ENCODE measurements around the gene UROC1. TPM values are rescaled to one million over a fixed set of nuclear protein-coding genes. Genes with fewer than 3 reads are reported as not detected.

The UROC1 gene
- total RNA-seq, 1 experiment from 2014 or later: not detected

DNA sequence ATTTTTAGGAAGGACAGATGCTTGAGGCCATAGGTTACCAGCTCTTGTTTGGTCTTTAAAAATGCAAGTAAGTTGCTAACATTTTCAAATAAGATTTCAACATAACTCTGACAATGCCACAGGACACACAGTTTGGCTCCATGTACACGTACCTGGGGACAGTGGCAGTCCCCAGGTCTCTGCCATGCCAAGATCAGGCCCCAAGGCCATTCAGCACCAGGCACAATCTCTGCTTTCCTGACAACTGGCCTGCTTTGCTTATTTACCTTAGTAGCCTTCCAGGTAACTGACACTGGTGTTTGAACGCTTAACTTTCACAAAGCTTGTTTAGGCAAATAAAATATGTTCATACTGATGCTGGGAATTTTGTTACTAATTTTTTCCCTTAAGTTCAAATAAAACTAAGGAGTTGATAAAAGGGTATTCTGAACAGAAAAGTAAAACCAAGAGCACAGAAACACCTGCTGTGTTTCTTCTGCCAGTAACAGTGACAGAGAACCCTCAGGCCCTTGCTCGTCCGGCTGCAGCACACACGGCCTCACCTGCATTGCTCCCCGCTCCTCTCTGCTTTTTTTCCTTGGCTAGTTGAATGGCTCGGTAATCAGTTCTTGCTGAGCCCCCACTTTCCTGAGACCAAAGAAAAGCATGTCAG is 58.3 kb downstream of the UROC1 start:
- in situ Hi-C loops (cut with HindIII; ENCODE audit: low pct_unique_long_range_greater_than_20kb, low sequenced_read_pairs): no loop called here
- no peak for DNase-seq (ENCODE audit: low read depth)

DNA sequence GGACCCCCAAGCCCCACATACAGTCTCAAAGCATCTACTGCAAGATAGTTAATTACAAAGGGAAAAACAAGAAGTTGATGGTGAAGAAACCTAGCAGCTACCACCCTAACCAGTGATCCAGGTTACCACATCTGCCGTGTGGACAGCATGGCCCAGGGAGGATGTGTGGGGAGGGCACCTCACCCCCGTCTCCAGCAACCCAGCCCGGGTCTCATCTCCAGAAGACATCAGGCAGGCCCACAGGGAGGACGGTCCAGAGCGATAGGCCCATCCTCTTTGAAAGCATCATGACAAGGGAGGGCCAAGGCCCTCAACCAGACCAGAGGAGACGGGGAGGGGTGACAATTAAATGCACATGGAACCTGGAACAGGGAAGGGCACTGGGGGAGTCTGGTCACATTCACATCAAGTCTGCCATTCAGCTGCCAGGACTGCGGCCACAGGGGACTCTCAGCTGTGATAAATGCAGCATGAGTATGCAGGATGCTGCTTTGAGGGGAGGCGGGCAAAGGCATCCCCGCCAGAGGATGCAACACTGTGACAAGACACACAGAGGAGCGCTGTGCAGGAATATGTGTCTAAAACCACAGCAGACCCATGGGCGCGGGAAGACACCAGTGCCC is 60.7 kb downstream of the UROC1 start:
- in situ Hi-C loops (cut with HindIII; ENCODE audit: low pct_unique_long_range_greater_than_20kb, low sequenced_read_pairs): no loop called here
- DNase-seq (ENCODE audit: low read depth): no peak

DNA sequence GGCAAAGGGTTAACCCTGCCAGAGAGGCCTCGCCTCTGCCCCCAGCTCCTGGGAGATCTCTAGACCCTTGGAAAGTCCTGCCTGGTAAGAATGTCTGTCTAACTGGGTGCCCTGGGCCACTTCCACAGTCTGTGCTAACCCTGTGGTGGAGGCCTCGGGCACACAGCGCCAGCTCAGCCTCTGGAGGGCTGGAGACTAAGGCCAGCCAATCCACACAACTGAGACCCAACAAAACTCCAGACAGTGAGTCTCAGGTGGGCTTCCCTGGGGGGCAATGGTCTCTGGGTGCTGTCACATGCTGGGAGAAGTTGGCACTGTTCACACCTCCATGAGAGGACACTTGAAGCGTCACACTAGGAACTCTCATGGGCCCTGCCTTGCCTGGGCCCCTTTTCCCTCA is 61.4 kb downstream of the UROC1 start:
- in situ Hi-C loops (cut with HindIII; ENCODE audit: low pct_unique_long_range_greater_than_20kb, low sequenced_read_pairs): no loop called here
- DNase-seq (ENCODE audit: low read depth): no peak

DNA sequence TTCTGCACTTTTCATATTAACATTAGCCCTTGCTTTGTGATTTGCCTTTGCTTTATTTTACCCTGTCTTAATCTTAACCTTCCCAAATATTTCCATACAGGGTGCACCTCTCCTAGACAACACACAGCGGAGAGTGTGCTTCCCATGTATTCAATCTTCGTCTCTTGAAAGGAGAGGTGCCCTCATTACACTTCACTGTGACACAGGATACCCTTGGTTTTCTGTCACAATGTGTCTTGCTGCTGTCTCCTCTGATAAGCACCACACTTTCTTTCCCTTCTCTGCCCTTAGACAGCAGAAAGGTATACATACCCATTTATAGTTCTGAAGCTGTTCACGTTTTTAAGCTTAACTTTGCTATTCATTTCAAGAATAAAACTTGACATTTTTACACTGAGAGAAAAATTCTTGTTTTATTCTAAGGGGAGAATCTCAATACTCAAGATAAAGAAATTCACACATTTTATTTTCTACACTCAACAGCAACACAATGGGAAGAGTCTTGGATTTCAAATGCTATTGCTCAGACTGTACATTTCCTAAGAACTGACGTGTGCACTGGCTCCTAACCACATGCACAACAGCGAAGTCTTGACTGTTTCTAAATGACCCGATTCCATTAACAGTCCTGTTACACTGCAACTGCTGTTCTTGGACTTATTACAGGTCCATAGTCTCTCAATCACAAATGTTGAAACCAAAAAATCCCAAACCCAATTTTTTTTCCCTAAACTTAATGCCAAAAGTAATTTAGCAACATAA is 63.0 kb downstream of the UROC1 start:
- DNase-seq (ENCODE audit: low read depth): no peak
- in situ Hi-C loops (cut with HindIII; ENCODE audit: low pct_unique_long_range_greater_than_20kb, low sequenced_read_pairs): no loop called here

DNA sequence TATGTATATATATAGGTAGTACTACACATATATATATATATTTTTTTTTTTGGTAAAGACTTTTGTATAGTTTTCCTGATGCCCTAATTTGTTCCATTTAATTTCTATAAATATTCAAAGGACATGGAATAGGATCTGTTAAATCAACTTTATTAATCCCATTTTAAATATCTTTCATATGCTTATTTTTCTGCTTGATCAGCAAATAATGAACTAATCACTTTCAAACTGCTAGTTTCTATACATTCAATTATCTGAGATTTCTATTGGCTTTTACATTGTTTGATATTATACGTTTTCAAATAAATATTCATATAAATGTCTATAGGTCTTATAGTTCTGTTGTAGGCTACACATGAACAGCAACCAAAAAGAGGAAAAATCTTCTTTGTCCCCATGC is 63.5 kb downstream of the UROC1 start:
- in situ Hi-C loops (cut with HindIII; ENCODE audit: low pct_unique_long_range_greater_than_20kb, low sequenced_read_pairs): no loop called here
- DNase-seq (ENCODE audit: low read depth): no peak

DNA sequence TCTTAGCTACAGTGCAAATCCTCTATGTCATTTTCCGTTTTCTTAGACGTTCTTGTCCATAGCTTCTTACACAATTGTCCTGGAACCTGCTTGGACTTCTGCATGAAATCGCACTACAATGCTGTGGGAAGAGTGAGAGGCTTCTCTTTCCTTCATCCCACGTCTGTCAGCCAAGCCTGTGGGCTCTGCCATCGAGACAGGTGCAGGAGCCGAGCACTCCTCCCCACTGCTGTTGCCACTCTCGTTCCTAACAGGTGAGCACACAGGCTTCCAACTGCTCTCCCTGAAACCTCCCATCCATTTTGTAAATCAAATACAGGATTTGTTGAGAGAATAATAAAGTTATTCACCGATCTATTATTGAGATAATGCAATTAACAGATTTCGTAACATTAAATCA is 65.4 kb downstream of the UROC1 start:
- in situ Hi-C loops (cut with HindIII; ENCODE audit: low pct_unique_long_range_greater_than_20kb, low sequenced_read_pairs): no loop called here
- DNase-seq (ENCODE audit: low read depth): no peak

DNA sequence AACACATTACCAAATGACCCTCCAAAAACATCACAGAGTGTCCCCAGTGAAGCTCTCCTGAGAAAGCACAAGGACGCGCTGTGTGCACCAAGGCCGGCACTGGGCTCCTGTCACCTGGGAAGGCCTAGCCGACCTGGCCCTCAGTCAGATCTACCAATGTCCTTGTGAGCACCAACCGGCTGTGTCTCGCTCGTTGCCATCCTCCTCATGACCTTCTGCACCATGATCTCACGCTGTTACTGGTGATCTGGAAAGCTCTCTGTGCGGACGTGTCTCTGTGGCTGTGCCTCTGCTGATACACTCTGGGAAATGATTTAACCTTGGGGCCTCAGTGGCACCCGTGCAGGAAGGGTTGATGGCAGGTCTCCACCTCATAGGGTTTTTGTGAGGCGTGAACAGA is 66.1 kb downstream of the UROC1 start:
- in situ Hi-C loops (cut with HindIII; ENCODE audit: low pct_unique_long_range_greater_than_20kb, low sequenced_read_pairs): no loop called here
- DNase-seq (ENCODE audit: low read depth): no peak

DNA sequence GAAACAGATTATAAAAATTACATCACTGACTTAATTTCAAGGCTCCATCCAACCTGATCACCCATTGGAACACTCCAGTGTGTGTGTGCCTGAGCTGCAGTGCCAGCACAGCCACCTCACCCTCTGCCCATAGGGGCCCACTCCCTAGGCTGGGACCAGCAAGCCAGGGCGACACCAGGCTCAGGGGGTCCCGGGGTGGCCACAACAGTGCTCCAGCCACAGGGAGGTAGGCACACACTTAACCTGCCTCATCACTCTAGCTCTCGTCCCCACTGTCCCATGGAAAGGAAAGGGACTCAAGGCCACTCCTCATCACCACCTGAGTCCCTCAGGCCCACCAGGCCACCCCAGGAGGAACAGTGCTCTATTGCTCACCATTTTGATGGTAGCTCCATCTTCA is 66.8 kb downstream of the UROC1 start:
- in situ Hi-C loops (cut with HindIII; ENCODE audit: low pct_unique_long_range_greater_than_20kb, low sequenced_read_pairs): no loop called here

DNA sequence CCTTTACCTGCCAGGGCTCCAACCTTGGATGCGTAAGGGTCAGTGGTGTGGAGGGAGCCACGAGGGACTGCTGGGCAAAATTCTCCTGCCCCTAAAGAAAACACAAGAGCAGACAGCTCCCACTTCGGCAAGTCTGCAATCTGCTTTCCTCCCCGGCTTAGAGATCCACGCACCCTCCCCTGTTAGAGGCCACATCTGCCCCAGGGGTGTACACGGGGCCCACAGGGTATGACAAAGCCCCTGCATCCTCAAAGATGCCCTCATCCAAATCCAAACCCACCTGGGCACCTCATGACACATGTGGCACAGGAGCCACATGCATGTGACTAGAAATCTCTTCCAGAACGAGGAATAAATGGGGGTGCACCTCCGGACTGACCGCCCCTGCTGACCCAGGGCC is 67.4 kb downstream of the UROC1 start:
- in situ Hi-C loops (cut with HindIII; ENCODE audit: low pct_unique_long_range_greater_than_20kb, low sequenced_read_pairs): no loop called here
- DNase-seq (ENCODE audit: low read depth): no peak

More for the DNA sequence above, 66.8 kb downstream of the UROC1 start:
- DNase-seq (ENCODE audit: low read depth): no peak

DNA sequence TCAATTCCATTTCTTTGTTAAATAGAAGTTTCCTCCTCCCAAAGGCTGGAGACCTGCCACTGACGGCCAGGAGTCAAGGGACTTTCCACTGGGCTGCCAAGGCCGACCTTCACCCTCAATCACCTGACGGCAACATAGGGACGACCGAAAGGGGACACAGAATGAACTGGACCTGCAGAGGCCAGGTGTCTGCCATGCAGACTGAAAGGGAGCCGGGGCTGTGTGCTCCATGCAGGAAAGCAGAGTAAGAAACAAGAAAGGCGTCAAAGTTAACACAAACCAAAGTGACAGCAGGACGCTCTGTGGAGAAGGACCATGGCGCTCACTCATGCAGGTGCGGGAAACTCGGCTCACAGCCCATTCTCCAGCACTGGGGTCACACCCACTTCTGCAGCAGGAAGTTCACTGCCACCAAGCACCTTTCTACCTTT is 67.9 kb downstream of the UROC1 start:
- in situ Hi-C loops (cut with HindIII; ENCODE audit: low pct_unique_long_range_greater_than_20kb, low sequenced_read_pairs): no loop called here
- no peak for DNase-seq (ENCODE audit: low read depth)

DNA sequence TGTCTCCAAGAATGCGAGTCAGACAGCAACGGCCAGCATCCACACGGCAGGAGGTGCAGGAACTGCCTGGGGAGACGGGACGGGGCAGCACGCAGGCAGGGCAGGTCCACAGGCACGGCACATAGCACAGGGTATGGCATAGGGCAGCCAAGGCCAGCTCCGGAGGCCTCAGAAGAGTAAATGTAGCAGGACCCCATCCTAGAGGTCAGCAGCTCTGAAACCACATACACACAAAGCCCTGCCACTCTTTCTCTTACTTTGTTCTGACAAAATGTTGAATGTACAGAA is 68.7 kb downstream of the UROC1 start:
- in situ Hi-C loops (cut with HindIII; ENCODE audit: low pct_unique_long_range_greater_than_20kb, low sequenced_read_pairs): no loop called here

DNA sequence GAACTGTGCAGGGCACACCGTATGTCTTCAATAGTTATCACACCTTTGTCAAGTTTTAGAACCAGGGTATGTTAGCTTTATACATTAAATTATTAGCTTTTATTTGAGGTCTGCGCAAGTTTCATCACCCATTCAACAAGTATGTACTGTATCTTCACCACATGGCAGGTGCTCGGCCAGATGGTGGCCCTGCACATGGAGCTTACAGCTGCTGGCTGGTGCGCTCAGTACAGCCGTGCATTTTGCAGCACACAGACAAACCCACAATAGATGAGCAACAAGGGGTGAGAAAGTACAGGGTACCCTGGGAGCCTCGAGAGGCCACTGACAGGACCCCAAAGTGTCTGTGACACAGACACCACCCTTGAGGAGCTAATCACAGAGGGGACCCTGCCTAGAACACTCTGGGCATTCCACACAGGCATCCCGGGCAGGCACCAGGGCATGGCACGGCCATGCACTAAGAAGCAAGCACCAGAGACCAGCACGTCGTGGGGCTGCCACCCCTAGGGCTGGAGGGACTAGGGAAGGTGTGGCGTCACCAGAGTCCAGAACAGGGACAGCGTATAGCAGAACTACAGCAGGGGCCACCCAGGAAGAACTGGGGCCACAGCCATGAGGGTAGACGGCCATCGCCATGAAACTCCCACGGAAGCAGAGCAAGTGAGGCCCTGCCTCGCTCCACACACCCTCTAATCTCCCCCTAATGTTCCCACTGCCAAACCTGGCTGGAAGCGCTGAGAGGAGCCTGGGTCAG is 69.3 kb downstream of the UROC1 start:
- no peak for DNase-seq (ENCODE audit: low read depth)
- in situ Hi-C loops (cut with HindIII; ENCODE audit: low pct_unique_long_range_greater_than_20kb, low sequenced_read_pairs): no loop called here

More for the DNA sequence above, 68.7 kb downstream of the UROC1 start:
- DNase-seq (ENCODE audit: low read depth): no peak

DNA sequence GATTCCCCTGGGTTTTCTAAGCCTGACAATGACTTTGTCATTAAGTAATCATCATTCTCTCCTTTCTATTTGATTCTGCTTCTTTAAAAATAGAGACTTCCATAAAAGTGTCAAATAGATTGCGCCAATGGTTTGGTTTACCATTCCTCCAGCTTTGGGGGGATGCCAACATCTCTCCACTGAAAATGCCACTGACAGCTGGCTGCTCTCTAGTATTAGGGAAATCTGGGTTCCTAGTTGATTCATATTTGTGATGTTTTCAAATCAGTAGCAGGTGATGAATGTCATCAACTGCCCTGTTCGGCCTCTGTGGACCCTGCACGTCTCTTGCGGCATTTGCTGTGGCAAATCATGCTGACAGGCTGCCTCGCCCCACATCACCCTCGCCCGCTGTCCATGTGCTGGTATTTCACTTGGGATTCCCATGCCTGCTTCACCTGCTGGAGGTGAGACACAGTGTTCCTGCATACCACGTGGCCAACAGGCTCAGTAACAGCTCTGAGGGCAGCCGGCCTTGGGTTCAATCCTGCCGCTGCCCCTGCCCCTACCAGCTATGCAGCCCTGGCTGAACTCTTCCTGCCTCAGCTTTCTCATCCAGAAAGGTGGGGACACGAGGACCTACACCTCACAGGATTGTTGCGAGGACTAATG is 70.0 kb downstream of the UROC1 start:
- in situ Hi-C loops (cut with HindIII; ENCODE audit: low pct_unique_long_range_greater_than_20kb, low sequenced_read_pairs): no loop called here
- no peak for DNase-seq (ENCODE audit: low read depth)

DNA sequence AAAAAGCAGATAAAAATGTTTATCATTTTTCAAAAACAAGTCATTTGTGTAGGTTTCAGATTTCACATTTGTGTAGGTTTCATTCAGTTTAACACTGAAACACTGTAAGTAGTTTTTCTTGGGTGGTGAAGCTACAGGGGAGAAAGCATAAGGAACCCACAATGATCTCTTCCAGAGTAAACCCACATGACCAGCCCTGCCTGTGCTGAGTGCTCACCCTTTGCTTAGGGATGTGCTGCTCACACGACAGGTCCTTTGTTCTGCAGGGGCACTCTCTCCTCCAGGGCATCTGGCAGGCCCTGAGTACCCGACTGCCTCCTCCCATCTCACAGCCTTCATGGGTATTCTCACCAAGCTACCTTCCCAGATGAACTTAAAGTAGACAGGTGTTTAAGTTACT is 70.8 kb downstream of the UROC1 start:
- DNase-seq (ENCODE audit: low read depth): no peak
- in situ Hi-C loops (cut with HindIII; ENCODE audit: low pct_unique_long_range_greater_than_20kb, low sequenced_read_pairs): no loop called here

DNA sequence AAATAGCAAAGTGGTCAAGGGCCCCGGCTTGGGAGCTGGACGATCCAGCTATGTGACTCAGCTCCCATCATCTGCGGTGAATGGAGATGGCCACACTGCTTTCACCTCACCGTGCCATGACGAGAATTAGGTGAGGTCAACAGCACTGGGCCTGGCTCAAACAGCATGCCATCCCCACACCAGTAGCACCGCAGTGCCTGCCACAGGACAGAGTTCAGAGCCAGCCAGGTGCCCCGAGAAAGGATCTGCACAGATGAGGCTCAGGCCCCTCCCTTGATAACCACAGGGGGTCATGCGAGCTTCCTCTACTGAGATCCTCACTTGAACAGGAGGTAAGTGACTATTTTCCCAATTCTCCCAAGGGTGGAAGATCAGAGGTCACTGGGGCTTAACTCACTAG is 71.3 kb downstream of the UROC1 start:
- DNase-seq (ENCODE audit: low read depth): no peak
- in situ Hi-C loops (cut with HindIII; ENCODE audit: low pct_unique_long_range_greater_than_20kb, low sequenced_read_pairs): no loop called here

DNA sequence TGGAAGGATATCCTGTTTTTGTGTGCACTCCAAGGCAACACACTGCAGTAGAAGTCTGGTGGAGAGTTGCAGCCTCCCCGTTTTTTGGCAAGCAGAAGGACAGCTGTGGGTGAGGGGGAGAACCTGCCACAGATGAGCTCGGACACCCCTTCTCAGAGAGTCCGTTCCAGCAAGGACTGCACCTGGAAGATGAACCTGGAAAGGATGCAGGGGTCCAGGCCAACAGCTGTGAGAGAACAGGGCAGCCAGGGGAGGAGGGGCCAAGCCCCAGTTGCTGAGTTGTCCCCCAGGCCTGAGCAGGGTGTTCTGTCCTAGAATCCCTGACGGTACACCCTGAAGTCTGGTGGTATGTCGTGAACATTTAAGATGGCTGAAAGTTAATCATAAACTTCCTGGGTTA is 72.1 kb downstream of the UROC1 start:
- no peak for DNase-seq (ENCODE audit: low read depth)
- in situ Hi-C loops (cut with HindIII; ENCODE audit: low pct_unique_long_range_greater_than_20kb, low sequenced_read_pairs): no loop called here

DNA sequence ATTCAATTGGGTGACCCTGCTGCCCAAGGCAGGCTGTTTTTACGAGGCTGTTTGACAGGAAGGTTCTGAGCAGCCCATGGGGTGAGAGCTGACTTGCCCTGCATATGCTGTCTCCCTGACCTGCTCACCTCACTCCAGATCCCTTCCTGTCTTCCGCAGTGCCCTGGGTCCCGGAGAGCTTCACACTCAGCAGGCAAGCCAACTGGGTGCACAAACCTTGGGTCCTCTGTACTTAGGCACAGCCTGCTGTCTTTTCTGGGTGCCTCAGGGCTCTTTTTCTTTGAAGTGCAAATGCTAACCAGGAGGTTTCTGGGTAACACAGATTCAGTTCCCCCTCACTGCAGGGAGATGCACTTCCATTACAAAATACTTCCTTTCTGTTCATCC is 74.7 kb downstream of the UROC1 start:
- in situ Hi-C loops (cut with HindIII; ENCODE audit: low pct_unique_long_range_greater_than_20kb, low sequenced_read_pairs): no loop called here
- DNase-seq (ENCODE audit: low read depth): no peak

DNA sequence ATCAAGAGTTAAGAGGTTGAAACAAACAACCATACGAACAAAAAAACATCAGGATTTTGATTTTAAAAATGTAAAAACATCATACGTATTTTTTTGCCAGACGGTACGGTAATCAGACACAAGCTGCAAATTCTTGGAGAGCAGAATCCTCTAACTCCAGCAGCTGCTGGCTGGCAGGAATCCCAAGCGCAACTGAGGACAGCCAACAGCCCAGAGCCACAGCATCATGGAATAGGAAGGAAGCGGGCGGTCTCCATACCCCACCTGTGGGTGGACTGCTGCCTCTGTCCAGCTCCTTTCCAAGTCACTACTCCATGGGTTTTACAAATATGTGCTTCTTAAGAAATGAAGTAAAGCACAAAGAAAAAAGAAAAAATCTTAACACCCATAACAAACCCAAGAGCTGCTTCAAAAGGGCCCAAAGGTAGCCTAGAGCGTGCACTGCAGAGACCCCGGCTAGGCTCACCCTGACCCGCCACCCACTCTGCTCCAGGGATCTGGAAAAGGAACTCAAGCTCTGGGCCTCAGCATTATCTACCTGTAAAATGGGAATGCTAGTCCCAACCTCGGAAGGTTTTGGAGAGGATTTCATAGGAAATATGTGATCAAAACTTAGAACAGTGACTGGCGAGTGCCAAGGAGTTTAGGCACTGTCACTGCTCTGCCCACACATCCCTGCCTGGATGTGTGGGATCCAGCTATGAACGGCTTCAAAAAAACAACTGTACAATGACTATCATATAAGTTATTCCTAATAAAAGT is 75.3 kb downstream of the UROC1 start:
- in situ Hi-C loops (cut with HindIII; ENCODE audit: low pct_unique_long_range_greater_than_20kb, low sequenced_read_pairs): no loop called here

More for the DNA sequence above, 75.3 kb downstream of the UROC1 start:
- no peak for DNase-seq (ENCODE audit: low read depth)
